HG02884 (cell line): Measurements from ENCODE around the gene JCAD.
"Not testable (repeated sequence)": the region's sequence is repeated elsewhere in the genome, so short reads cannot be mapped to it uniquely, and the experiment has no call there.

ENCODE experiments used
- ATAC-seq: cut with Tn5 transposase; IDR thresholded peaks from one replicate; pipeline ENCODE4 v1.9.1; 2021; ENCODE audit warnings: mild to moderate bottlenecking, moderate library complexity; ENCODE audit not compliant: unreplicated experiment

JCAD gene

DNA sequence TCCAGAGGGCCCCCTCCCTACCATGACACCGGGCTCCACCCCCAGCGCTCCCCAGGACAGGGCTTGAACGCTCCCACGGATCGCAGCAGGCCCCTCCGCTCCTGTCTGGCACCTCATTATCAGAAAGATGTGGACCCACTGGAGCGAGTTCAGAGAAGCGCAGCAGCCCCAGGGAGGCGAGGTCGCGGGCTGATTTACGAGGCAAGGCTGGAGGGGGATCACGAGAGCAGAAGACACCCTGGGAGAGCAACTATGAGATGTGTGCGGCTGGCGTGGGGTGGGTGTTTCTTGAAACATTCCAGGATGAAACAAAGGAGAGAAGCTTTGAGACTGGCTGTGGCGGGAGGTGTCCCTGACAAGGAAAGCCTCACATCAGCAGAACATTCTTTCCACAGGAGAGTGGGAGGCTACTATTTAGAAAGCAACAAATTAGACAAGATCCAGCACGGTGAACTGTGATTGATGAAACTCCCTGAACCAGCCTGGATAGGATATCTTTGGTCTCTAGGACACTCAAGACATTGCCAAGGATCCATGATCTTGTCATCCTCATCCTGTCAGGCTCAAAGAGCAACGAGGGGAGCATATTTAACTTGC, 66.0 kb downstream of the JCAD start:
- no peak for ATAC-seq

DNA sequence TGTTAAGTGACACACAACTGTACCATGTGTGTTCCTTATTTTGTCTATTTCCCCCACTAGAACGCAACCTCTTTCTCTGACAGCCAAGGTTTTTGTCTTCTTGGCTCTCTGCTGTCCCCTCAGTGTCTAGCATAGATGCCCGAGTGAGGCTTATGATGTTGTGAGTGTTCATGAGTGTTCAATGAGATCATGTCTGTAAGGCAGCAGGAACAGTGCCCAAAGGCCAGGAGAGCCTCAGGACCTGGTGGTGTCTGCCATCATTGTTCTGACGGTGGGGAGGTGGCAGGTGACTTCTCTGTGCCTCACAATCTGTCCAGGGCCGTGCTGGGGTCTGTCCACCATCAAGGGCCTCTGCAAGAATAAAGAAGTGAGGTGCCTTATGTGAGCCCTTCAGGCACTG, 66.5 kb downstream of the JCAD start:
- no peak for ATAC-seq

DNA sequence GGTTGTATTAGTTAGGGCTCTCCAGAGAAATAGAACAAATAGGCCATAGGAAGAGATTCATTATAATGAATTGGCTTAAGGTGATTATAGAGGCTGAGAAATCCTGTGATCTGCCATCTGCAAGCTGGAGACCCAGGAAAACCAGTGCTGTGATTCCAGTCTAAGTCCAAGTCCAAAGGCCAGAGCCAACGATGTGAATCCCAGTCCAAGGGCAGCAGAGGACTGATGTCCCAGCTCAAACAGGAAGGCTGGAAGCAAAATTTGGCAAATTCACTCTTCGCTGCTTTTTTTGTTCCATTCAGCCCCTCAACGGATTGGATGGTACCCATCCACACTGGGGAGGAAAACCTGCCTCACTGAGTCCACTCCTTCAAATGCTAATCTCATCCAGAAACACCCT, 68.0 kb downstream of the JCAD start:
- ATAC-seq = no peak

DNA sequence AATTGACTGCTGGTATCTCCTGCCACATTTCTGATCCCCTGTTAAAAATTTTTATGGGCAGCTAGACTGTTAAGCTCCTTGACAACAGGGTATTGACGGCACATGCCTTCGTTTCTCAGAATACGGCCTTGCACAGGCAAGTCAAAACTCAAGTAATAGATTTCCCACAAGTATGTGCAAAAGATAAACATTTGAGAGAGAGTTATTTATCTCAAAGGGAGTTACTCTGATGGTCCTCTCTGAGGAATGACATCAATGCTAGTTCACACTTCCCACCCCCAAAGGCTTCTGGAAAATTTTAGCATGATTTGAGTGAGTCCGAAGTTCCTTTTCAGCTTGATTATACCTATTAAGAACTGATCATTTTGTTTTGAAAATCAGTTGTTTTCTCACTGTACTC, 71.9 kb downstream of the JCAD start:
- ATAC-seq = no peak

DNA sequence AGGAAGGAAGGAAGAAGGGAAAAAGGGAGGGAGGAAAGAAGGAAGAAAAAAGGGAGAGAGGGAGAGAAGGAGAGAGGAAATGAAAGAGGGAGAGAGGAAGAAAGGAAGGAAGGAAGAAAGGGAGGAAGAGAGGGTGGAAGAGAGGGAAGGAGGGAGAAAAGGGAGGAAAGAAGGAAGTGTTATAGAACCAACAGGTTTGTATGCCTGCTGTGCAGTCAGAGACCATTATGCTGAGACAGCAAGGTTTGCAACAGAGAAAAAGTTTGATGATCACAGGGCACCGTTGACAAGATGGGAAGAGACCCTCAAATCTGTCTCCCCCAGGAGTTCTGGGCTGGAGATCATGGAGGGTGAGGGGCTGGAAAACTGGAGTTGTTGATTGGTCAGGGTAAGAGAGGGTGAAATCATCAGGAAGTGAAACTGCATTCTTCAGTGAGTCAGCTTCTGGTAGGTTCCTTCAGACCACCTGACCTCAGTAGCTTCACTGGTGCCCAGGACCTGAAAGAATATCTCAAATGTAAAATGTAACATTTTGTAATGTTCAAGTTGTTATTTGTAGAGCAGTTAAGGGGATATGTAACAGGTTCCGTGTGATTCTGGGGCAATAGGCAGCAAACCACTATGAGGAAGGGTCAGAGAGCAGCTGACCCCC, 76.3 kb downstream of the JCAD start:
- ATAC-seq = no peak

DNA sequence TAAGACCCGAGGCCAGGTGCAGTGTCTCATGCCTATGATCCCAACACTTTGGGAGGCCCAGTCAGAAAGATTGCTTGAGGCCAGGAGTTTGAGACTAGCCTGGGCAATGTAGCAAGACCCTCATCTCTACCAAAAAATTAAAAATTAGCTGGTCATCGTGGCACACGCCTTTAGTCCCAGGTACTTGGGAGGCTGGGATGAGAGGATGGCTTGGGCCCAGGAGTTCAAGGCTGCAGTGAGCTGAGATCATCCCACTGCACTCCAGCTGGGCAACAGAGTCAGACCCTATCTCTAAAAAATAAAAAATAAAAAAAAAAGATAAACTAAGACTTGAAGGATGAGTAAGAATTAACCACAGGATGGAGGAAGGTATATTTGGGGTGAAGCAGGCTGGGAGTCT, 77.9 kb downstream of the JCAD start:
- ATAC-seq = no peak

DNA sequence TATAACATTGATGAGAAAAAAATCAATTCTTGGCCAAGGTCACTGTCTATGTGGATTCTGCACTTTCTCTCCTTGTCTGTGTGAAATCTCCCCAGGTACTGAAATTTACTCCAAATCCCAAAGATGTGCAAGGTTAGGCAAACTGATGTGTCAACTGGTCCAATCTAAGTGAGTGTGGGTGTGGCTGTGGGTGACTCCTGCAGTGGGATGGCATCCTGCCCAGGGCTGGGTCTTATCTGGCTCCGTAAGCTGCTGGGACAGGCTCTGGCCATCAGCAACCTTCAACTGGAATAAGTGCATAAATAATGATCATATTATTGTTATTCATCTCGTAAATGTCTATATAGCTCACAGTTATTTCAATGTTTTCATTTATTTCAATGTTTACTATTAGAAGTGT, 79.3 kb downstream of the JCAD start:
- ATAC-seq = no peak

DNA sequence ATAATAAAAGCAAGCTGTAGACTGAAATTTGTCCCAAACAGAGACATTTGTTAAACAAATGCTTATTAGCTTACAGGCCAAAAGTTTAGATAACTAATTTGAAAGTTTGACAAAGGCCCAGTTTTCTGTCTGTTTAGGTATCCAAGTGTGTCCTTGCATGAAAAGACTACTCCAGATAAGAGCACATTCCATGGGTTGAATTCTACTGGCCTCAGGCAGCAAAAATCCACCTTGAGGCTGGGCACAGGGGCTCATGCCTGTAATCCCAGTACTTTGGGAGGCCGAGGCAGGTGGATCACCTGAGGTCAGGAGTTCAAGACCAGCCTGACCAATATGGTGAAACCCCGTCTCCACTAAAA, 80.0 kb downstream of the JCAD start:
- ATAC-seq = not testable (repeated sequence)

DNA sequence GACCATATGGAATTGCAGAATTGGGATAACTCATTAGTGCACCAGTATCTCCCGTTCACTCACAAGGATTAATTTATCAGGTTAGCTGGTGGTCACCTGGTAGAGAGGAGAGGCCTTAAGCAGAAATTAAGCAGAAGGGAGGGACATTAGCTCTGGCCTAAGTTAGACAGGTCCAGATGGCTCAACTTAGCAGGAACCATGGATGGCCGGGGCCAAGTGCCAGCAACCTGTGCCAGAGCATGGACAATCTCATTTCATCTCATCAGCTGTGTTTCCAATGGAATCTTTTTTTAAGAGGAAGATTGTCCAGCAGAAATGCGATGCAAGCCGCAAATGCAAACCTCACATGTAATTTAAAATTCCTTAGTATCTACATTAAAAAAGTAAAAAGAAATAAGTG, 82.2 kb downstream of the JCAD start:
- no peak for ATAC-seq

DNA sequence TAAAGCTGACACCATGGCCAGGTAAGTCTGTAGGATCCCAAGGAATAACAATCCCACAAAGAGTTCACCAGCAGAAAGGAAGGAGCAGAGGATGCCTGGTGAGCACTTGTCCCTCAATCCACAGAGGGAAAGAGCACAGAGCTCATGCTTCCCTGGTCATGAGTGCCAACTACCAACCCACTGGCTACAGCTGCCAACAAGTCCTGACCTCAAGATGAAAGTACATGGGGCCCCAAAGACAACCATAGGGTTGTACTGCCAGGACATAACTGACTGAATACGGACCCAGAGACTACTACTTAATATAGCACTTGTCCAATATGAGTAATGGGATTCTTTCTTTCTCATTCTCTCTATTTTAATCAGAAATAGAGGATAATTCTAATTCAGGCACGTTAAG, 83.3 kb downstream of the JCAD start:
- no peak for ATAC-seq

DNA sequence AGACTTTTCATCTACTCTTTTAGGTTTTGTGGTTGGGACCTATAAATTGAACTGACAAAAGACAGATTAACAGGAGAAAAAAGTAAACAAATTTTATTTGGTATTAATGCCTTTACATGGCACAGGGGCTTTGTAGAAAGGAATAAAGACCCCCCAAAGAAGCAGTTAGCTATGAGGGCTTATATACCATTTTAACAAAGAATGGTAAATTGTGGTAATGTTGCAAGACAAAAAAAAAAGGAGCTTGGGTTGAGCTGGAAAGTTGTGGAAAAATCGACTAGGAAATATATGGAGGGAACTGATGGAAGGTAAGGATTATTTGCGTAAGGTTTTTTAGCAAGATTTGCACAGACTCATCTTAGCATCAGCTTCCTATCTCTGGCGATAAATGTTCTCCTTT, 84.6 kb downstream of the JCAD start:
- no peak for ATAC-seq

DNA sequence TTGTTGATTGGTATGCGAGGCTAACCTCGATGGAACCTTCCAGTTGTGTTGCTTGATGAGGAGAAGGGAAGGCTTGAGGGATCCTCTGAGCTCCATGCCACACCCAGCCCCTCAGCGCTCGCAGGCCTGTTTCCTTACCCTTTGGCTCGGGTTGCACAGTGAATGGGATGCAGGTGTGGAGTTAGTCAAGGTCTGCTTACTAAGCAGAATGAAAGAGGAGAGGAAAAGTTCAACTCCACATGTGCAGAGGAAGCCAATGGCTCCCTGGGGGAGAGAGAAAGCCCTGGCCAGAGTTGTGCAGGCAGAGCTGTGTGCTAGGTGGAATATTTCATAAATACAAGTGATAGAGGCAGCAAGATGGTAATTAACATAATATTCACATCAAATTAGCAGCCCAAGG, 85.5 kb downstream of the JCAD start:
- no peak for ATAC-seq

DNA sequence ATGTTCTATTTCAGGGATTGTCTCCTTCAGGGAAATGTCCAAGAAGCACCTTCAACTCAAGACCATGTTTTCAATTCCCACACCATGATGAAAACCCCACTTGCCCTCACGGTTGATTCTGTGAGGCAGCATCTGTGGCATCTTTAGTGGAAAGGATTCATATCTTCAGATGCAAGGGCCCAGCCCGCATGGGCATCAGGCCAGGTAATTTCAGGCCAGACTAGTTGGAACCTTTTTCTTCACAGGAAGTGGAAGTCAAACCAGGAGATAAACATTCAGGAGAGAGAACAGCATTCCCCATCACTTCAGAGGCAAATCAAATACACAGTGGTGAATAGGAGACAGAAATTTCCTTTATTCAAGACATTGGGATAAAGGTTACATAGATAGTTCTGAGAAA, 88.8 kb downstream of the JCAD start:
- no peak for ATAC-seq

DNA sequence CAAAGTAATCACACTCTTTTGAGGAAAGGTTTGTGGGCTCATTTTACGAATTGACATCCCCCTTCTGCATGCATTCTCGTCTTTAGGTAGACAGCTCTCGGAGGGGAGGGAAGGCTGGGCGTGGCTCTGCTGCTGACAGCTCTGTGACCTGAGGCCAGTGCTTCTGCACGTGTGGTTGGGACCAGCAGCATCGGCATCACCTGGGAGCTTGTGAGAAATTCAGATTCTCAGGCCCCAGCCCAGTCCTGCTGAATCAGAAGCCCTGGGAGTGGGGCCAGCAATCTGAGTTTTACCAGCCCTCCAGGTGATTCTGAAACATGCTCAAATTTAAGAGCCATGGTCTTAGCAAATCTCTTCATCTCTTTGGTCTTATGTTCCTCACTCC, 89.4 kb downstream of the JCAD start:
- ATAC-seq = no peak

DNA sequence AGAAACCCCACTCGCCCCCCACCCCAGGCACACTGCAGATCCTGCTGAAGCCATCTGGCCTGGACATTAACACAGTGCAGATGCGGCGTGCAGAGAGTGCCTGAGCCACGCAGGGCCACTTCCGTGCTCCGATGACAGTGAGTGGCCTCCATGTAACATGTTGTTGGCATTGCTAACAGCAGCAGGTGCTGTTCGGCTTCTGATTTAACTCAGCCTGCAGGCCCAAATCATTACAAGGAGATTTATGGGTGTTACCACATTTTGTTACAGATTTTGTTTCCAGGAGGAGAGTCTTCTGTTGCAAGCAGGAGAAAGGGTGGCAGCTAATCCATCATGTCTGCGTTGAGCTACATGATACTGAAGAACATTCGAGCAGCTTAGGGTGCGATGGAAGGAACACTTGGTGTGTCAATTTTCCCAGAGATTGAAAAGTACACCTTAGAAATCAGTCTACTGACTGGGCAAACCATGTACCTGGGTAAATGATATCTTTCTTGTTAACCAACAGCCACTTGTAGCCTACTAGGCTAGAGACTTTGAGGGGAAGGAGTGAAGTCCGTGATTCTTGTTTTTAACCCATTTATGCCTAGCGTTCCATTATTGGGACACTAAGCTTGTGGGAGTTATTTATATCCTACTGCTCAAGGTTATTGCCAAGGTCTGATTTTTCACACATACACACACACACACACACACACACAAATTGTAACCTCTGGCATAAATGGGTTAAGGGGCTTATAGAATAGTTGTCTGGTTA, 90.0 kb downstream of the JCAD start:
- ATAC-seq = no peak

DNA sequence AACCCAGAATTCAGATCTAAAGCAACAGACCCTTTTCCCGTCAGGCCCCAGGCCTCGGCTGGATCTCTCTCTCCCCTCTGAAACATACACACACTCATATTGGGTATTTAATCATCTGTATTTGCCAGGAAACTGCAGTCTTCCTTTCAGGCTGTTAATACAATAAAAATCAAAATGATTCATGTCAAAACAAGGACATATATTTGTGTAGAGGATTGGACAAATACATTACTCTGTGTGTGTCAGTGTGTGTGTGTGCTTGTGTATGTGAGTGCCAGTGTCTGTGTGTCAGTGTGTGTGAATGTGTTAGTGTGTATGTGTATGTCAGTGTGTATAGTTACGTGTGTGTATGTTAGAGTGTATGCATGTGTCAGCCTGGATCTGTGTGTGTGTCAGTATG, 90.8 kb downstream of the JCAD start:
- ATAC-seq = no peak

DNA sequence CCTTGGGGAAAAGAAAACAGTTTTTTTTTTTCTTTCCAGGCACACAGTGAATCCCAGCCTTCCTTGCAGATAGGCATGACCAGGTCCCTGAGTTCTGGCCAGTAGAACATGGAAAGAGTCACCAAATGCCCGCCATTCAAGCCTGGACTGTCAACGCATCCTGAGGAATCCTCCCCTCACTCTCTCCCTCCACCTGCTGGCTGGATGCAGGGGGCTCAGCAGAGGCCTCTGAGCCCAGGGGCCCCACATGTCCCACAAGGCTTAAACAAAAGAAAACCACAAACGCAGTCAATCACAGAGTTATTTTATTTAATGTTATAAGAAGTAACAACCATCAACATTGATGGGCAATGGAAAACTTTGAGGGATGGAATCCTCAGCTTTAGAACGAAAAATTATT, 93.1 kb downstream of the JCAD start:
- ATAC-seq = no peak
